22Rv1 (cell line): Measurements from ENCODE around the gene KCNQ1.

ENCODE experiments used
- H3K27ac ChIP-seq: fragments of 450-650 bp; 2 replicates; pipeline ENCODE4 v1.5.1; 2017
- ZFX ChIP-seq: fragments of 450-650 bp; IDR thresholded peaks from 2 replicates; pipeline ENCODE4 v1.6.1; 2017; ENCODE audit warnings: antibody characterized with exemption, borderline replicate concordance
- TF ChIP-seq, protein P1 (sequence below): fragments of 450-650 bp; IDR thresholded peaks from 2 replicates; pipeline ENCODE4 v1.5.1; 2017; ENCODE audit warnings: mild to moderate bottlenecking

KCNQ1 gene

DNA sequence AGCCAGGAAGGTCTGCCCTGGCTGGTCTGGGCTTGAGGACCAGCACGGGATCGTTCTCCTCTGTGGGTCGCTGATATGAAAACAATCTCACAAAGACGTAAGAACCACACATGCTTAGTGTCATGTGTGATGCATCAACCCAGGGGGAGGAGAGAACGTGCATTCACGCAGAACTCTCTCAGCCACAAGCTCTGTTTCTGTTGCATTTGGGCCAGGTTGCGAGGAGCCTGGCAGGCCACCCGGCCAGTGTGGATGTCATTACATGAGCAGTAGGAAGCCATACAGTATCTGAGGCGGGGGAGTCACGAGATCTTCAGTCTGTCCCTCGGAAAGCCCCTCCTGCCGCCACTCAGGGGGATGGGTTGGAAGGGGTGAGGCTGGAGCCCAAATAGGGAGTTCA lies 308.1 kb downstream of the KCNQ1 start:
- no peak for TF ChIP-seq ZFX
- H3K27ac ChIP-seq = no peak overlapping the region

DNA sequence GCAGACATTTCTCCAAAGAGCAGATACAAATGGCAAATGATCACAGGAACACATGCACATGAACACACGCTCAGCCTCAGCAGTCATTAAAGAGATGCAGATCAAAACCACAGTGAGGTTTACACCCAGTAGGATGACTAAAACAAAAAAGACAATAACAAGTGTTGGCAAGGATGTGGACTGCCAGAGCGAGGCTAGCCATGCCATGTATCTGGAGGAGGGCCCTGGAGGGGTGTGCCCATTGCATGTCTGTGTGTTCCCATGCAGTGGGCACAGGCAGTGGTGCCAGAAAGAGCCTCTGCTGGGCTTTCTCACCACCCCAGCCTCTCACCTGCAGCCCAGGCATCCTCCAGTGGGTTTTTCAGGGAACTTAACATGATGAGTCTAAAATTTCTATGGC lies 309.2 kb downstream of the KCNQ1 start:
- H3K27ac ChIP-seq = no peak overlapping the region
- TF ChIP-seq, protein P1, sequence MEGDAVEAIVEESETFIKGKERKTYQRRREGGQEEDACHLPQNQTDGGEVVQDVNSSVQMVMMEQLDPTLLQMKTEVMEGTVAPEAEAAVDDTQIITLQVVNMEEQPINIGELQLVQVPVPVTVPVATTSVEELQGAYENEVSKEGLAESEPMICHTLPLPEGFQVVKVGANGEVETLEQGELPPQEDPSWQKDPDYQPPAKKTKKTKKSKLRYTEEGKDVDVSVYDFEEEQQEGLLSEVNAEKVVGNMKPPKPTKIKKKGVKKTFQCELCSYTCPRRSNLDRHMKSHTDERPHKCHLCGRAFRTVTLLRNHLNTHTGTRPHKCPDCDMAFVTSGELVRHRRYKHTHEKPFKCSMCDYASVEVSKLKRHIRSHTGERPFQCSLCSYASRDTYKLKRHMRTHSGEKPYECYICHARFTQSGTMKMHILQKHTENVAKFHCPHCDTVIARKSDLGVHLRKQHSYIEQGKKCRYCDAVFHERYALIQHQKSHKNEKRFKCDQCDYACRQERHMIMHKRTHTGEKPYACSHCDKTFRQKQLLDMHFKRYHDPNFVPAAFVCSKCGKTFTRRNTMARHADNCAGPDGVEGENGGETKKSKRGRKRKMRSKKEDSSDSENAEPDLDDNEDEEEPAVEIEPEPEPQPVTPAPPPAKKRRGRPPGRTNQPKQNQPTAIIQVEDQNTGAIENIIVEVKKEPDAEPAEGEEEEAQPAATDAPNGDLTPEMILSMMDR = no peak
- no peak for TF ChIP-seq ZFX

DNA sequence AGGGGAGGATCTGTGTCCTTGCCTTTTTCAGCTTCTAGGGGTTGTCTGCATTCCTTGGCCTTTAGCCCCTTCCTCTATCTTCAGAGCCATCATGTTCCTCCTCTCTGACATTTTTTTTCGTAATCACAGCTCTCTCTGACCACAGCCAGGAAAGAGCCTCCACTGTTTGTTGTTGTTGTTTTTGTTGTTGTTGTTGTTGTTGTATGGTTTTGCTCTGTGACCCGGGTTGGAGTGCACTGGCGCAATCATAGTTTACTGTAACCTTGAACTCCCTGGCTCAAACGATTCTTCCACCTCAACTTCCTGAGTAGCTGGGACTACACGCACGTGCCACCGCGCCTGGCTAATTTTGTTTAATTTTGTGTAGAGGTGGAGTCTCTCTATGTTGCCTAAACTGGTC lies 310.3 kb downstream of the KCNQ1 start:
- H3K27ac ChIP-seq = no peak overlapping the region
- TF ChIP-seq ZFX = no peak

DNA sequence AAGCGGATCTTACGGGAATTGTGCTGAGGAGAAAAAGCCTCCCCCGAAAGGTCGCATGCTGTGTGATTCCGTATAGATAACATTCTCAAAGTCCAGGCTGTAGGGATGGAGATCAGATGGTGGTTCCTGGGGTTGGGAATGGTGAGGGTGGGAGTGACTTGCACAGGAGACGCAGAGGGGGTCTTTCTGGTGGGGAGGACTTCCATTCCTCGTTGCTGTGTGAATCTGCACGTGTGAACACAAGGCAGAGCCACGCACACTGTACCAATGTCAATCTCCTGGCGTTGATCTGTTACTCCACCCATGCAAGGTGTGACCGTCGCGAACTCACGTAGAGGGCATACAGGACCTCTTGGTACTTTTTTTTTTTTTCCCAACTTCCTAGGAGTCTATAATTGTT lies 313.9 kb downstream of the KCNQ1 start:
- no peak overlapping the region for H3K27ac ChIP-seq
- TF ChIP-seq, protein P1 = no peak
- TF ChIP-seq ZFX = no peak

DNA sequence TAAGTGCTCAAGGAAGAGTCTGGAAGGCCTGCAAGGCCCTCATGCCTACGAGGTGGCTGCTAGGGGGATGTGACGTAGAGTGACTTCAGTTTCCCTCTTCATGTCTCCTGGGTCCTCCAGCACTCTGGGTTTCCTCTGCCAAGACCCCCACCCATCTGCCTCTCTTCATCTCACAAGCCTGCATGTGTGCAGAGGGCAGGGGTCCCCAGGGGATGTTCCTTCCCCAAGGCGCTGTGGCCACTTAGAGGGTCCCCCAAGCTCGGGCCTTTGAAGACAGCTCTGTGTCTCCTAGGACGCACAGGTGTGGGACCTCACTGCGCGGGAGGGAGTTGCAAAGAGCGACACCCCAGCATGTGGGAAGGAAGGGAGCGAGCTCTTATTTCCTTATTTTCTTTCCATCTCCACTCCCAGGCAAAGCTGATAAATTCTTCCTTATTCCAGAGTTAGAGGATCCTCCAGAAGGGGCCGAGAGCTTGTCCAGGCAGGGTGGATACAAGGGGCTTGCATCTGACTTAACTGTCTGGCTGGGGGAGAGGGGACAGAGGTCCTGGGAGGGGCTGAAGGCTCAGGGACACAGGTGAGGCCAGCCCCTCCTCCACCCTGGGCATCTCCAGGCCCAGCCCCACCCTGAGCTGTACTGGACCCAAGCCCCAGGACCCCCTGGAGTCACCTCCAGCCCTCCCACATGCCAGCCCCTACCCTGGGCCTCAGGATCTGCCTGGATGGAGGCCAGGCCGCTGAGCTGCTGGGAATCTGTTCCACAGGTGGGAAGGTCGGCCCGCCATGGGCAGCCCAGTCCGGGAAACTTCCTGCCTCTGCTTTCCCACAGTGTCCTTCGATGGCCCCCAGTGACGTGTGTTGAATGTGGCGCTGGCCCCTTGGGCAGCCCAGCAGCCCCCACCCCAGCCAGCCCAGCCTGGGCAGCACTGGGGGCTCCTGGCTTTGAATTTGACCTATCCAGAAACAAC lies 314.7 kb downstream of the KCNQ1 start:
- TF ChIP-seq, protein P1 = no peak
- TF ChIP-seq ZFX = no peak
- no peak overlapping the region for H3K27ac ChIP-seq

DNA sequence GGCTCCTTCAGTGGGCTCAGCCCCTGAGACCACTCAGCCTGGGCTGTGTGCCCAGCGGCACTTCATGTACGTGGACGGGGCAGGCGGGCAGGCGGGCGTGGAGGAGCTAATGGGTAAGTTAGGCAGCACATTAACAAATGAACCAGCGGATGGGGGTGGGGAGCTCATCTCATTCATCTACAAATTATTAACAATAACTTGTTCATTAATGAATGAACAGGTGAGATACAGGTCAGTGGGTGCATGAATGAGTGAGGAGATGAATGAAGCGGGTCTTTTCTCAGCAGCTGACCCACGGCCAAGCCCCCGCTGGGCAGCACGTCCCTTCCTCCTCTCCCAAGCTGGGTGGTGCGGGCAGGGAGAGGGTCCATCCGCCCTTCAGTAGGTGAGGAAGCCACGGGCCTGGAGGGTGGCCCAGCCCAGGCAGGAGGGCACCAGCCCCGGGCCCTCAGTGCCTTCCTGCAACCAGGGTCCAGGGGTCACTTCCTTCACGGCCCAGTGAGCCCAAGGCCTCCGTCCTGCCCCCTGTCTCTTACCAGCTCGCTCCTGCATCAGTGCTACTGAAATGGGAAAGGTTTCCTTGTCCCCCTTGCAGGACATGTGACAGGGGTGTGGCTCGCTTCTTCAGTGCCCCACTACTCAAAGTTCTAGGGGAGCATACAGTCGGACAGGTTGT lies 315.5 kb downstream of the KCNQ1 start:
- no peak for TF ChIP-seq ZFX
- TF ChIP-seq, protein P1 = no peak
- H3K27ac ChIP-seq = no peak overlapping the region

DNA sequence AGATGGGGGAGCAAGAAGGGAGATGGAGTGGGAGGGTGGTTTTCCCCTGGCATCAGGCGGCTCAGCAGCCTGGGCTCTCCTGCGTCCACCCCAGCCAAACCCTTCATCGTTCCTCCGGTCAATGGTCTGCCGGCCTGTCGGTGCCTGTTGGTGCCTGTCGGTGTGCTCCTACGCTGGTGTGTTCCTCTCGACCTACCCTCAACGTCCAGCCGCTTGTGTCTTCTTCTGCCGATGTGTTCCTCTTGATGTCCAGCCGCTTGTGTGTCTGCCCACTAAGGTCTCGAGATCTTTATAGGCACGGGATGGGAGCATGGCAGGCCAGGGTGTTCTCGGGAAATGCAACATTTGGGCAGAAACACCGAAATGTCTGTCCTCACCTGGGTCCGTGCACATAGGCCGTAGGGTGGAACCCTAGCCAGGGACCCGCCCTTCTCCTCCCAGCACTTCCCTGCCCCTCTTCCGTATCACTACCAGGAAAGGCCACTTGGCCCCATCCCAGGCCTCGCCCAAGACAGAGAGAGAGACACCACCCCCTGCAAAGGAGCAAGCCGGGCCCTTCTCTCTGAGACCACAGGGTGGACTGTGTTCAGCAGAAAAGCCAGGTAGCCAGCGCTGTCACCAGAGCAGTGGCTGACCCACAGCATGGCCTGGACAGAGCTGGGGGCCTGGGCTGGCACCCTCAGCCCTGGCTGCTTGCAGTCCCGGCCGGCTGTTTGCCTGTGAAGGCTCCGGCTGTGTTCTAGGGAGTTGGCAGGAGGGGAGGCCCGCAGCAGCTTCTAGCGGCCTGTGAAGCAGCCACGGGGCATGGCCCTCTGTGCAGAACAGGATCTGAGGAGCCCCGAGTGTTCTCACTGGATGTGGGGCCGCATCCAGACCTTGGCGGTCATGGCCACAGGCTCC lies 316.6 kb downstream of the KCNQ1 start:
- TF ChIP-seq, protein P1 = no peak
- TF ChIP-seq ZFX = no peak
- H3K27ac ChIP-seq = no peak overlapping the region
